IPS-15b (cell line): Measurements from ENCODE around the gene ZNF709.
"Not testable (repeated sequence)": the region's sequence is repeated elsewhere in the genome, so short reads cannot be mapped to it uniquely, and the experiment has no call there.

ENCODE experiments used
- H3K27me3 ChIP-seq: one replicate; pipeline ENCODE4 v1.6.1; 2013; ENCODE audit warnings: low read length; ENCODE audit not compliant: control insufficient read depth, insufficient read depth
- H3K36me3 ChIP-seq: one replicate; pipeline ENCODE4 v1.6.1; 2013; ENCODE audit warnings: low read length; ENCODE audit not compliant: control insufficient read depth, insufficient read depth
- H3K4me1 ChIP-seq: one replicate; pipeline ENCODE4 v1.6.1; 2013; ENCODE audit warnings: mild to moderate bottlenecking, low read length; ENCODE audit not compliant: control insufficient read depth, insufficient read depth
- H3K4me3 ChIP-seq: one replicate; pipeline ENCODE4 v1.5.1; 2013; ENCODE audit warnings: low read depth, low read length
- H3K9ac ChIP-seq: one replicate; pipeline ENCODE4 v1.6.1; 2013; ENCODE audit warnings: low read depth, mild to moderate bottlenecking, low read length
- H3K9me3 ChIP-seq: one replicate; pipeline ENCODE4 v1.6.1; 2013; ENCODE audit warnings: mild to moderate bottlenecking, low read length; ENCODE audit not compliant: control insufficient read depth, insufficient read depth

Gene ZNF709

DNA sequence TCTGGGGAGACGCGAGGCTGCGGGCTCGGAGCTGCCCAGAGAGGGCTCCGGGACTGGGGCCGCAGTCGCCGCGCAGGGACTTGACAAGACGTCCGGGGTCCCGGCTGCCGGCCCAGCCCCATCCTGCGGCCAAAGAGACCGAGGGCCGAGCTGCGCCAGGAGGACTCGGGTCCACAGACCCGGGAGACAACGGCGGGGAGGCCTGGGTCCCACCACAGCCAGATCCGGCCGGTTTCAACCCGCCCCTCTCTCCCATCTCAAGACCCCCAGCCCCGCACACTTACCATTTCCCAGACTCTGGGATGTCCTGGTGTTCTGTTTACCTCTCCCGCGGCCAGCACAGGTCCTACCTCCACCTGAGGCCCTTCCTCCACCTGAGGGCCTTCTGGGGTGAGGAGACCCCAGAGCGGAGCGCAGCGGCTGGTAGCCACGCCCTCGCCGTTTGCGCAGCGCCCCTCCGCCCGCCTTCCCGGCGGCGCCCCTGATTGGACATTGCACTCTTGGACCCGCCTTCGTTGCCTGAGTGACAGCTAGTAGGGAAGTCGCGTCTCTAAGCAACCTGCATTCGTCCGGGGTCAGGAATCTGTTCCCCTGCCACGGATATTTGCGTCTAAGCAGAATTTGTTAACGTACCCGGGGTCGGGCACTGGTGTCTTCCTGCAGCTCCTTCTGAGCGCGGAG, at the start of gene ZNF709:
TSS of gene ZNF709 (minus strand) at position 446 of the 681 bp plus-strand sequence. CDS start at position 287, 159 bp downstream.
- Histone ChIP-seq H3K36me3 (no peaks in the 10 kb centered on the region), H3K9ac (peak within 1 kb of the TSS; percentile 89)

DNA sequence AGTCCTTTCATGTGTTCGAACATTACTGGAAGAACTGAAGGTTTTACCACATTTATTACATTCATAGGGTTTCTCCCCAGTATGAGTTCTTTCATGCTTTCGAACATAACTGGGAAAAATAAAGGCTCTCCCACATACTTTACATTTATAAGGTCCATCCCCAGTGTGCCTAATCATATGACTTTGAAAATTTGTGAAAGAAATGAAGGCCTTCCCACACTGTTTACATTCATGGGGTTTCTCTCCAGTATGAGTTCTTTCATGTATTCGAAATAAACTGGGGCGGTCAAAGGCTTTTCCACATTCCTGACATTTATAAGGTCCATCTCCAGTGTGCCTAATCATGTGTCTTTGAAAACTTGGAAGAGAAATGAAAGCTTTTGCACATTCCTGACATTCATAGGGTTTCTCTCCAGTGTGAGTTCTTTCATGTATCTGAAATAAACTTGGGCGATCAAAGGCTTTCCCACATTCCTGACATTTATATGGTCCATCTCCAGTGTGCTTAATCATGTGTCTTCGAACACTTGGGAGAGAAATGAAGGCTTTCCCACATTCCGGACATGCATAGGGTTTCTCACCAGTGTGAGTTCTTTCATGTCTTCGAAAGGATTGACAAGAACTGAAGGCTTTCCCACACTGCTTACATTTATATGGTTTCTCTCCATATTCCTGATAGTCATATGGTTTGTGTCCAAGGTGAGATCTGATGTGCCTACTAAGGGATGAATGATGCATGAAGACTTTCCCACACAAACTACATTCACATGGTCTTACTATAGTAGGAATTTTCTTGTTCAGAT, 42.6 kb upstream of the ZNF709 start:
- Histone ChIP-seq H3K36me3 (peaks cover 35% of the 10 kb centered on the region), H3K4me3 (peak overlapping the region; percentile 23), H3K27me3 (no peaks in the 10 kb centered on the region), H3K9me3 (peaks cover 78% of the 10 kb centered on the region), H3K9ac (no peak overlapping the region), H3K4me1 (no peaks in the 10 kb centered on the region)

More for the DNA sequence above, at the start of gene ZNF709:
- Histone ChIP-seq H3K4me3 (peak within 1 kb of the TSS; percentile 72), H3K4me1 (no peaks in the 10 kb centered on the region), H3K27me3 (peaks cover 9% of the 10 kb centered on the region), H3K9me3 (no peaks in the 10 kb centered on the region)

DNA sequence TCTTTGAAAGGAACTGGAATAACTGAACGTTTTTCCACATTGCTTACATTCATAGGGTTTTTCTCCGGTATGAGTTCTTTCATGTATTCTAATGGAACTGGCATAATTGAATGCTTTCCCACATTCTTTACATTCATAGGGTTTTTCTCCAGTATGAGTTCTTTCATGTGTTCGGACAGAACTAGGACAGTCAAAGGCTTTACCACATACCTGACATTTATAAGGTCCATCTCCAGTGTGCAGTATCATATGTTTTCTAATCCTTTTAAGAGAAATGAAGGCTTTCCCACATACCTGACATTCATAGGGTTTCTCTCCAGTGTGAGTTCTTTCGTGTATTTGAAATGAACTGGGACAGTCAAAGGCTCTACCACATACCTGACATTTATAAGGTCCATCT, 41.9 kb upstream of the ZNF709 start:
- no peak overlapping the region for H3K9ac ChIP-seq

DNA sequence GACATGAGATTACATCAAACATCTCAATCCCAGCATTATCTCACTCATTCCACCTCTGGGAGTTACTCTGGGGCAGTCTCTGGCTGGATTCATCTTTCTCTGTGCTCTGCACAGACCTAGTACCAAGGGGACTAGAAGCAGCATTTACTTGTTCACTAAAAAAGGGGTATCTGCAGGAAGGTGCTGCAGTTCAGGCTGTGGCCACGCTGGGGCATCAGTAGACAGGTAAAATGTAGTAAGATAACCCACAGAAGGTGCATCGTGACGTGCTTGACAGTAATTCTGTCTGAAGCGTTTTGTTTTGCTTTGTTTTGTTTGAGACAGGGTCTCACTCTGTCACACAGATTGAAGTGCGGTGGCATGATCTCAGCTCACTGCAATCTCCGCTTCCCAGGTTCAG, 37.4 kb upstream of the ZNF709 start:
- Histone ChIP-seq H3K9ac (no peak overlapping the region), H3K36me3 (peaks cover 15% of the 10 kb centered on the region), H3K9me3 (peaks cover 34% of the 10 kb centered on the region), H3K4me1 (no peaks in the 10 kb centered on the region), H3K27me3 (no peaks in the 10 kb centered on the region), H3K4me3 (no peak overlapping the region)

More for the DNA sequence above, 41.9 kb upstream of the ZNF709 start:
- Histone ChIP-seq H3K4me1 (no peaks in the 10 kb centered on the region), H3K27me3 (no peaks in the 10 kb centered on the region), H3K36me3 (peaks cover 35% of the 10 kb centered on the region), H3K4me3 (peak overlapping the region; percentile 23), H3K9me3 (peaks cover 74% of the 10 kb centered on the region)

GRCh38 chr19:12513531-12514061, 29.0 kb upstream of the ZNF709 start:
- no peaks in the 10 kb centered on the region for H3K27me3 ChIP-seq
- no peak overlapping the region for H3K9ac ChIP-seq
- no peaks in the 10 kb centered on the region for H3K36me3 ChIP-seq
- peaks cover 4% of the 10 kb centered on the region for H3K9me3 ChIP-seq
- H3K4me3 ChIP-seq = no peak overlapping the region
- no peaks in the 10 kb centered on the region for H3K4me1 ChIP-seq

DNA sequence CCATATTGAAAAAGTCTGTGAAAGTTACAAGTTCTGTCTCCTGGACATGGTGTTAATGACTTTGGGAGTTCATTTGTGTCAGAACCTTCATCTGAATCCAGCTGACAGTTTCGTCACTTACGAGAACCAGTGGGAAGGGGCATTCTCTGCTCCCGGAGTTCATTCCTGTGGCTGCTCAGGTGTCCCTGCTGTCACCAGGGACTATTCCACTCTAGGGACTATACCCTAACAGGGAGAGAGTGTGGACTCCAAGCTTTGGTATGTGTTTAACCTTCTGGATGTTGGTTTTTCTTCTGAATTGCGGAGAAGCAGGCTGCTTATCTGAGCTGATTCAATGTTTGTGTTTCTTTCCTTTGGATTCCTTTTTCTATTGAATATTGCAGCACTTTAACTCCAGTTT, 12.4 kb upstream of the ZNF709 start:
- H3K27me3 ChIP-seq = peaks cover 3% of the 10 kb centered on the region
- no peak overlapping the region for H3K4me3 ChIP-seq
- H3K9ac ChIP-seq = no peak overlapping the region
- H3K36me3 ChIP-seq = no peaks in the 10 kb centered on the region
- no peaks in the 10 kb centered on the region for H3K9me3 ChIP-seq
- H3K4me1 ChIP-seq = no peaks in the 10 kb centered on the region

- Histone ChIP-seq H3K9ac (no peak overlapping the region), H3K4me3 (no peak overlapping the region), H3K9me3 (no peaks in the 10 kb centered on the region), H3K36me3 (no peaks in the 10 kb centered on the region), H3K4me1 (no peaks in the 10 kb centered on the region), H3K27me3 (peaks cover 3% of the 10 kb centered on the region)
Observed at GRCh38 chr19:12496480-12496879, 11.9 kb upstream of the ZNF709 start.

DNA sequence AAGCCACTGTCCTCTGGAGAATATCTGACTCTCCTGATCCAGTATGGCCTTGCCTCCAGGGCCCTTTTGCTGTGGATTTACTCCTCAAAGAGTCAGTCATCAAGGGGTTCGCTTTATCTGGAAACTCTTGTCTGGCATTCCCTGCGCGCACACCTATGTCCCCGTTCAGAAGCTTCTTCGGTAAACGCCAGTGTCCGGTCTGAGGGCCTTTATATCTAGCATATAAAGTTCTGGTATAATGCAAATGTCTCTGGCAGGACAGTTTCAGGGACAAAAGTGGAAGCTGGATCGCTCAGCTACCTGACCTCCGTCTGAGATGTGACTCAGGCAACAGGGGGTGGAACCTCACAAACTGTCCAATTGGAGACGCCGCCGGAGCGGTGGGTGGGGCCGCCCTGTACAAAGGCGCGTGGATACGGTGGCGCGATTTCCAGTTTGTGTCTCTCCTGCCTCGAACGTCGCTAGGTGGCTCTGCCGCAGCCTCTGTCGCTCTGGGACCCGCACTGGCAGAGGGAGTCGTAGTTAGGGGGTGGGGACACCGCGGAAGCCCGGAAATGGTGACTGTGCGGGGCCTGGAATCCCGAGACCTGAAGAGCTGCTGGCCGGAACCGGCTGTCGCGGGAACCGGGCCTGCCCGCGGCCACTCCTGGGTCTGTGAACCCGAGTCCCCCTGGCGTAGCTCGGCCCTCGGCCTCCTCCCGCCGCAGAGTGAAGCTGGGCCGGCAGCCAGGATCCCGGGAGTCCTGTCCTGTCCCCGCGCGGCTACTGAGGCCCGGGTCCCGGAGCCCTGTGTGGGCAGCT, 10.6 kb upstream of the ZNF709 start:
- H3K9me3 ChIP-seq = no peaks in the 10 kb centered on the region
- H3K9ac ChIP-seq = peak overlapping the region; percentile 62
- H3K27me3 ChIP-seq = peaks cover 3% of the 10 kb centered on the region
- H3K4me1 ChIP-seq = no peaks in the 10 kb centered on the region
- peak overlapping the region; percentile 65 for H3K4me3 ChIP-seq
- no peaks in the 10 kb centered on the region for H3K36me3 ChIP-seq

- Histone ChIP-seq H3K9ac (no peak overlapping the region), H3K4me3 (peak overlapping the region; percentile 65), H3K27me3 (peaks cover 3% of the 10 kb centered on the region), H3K4me1 (no peaks in the 10 kb centered on the region), H3K36me3 (no peaks in the 10 kb centered on the region), H3K9me3 (no peaks in the 10 kb centered on the region)
Observed at GRCh38 chr19:12494260-12494860, 9.7 kb upstream of the ZNF709 start.

GRCh38 chr19:12486265-12486783, 1.7 kb upstream of the ZNF709 start:
- not testable (repeated sequence) for H3K27me3 ChIP-seq, H3K4me3 ChIP-seq, H3K4me1 ChIP-seq, H3K36me3 ChIP-seq, H3K9me3 ChIP-seq, H3K9ac ChIP-seq

DNA sequence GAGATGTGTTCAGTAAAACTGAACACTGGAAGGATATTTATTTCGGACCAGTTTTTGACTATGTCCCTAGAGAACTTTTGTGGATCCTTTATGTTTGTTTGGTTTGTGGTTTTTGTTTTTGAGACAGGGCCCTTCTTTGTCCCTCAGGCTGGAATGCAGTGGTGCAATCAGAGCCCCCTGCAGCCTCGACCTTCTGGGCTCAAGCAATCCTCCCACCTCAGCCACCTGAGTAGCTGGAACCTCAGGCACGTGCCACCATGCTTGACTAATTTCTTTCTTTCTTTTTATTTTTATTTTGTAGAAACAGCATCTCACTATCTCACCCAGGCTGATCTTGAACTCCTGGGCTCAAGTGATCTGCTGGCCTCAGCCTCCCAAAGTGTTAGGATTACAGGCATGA, 955 bp upstream of the ZNF709 start:
- Histone ChIP-seq H3K36me3 (no peaks in the 10 kb centered on the region), H3K4me1 (no peaks in the 10 kb centered on the region), H3K27me3 (peaks cover 9% of the 10 kb centered on the region), H3K9ac (no peak overlapping the region), H3K9me3 (no peaks in the 10 kb centered on the region), H3K4me3 (peak overlapping the region; percentile 72)
